Raji (cell line): ENCODE measurements around the gene SALL3.

ENCODE experiments used
- POLR2A ChIP-seq: IDR thresholded peaks from 2 replicates; pipeline ENCODE4 v1.6.1; 2011; ENCODE audit warnings: low read depth, low read length, control low read depth; ENCODE audit not compliant: insufficient read depth

Gene SALL3

GRCh38 chr18:79048245-79048632, 68.6 kb downstream of the SALL3 start:
- no peak for TF ChIP-seq POLR2A

GRCh38 chr18:79049506-79049905, 69.9 kb downstream of the SALL3 start:
- TF ChIP-seq POLR2A = no peak
